ENCODE results near the gene HLTF.

HLTF gene

DNA sequence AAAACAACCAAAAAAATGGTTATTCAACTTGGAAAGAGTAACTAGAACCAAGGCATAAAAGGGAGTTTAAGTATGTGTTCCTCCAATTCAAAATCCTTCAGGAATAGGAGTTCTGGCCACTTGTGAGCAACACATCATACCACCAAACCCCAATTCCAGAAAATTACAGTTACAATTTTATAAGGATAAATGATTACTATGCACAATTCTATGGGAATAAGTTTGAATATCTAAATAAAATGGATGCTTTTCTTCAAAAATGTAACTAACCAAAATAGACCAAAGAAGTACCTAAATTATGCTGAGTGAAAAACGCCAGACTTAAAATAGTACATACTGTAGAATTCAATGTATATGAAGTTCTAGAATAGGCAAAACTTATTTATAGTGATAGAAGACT, 4.6 kb downstream of the HLTF start:
- DNase-seq, result no peak

DNA sequence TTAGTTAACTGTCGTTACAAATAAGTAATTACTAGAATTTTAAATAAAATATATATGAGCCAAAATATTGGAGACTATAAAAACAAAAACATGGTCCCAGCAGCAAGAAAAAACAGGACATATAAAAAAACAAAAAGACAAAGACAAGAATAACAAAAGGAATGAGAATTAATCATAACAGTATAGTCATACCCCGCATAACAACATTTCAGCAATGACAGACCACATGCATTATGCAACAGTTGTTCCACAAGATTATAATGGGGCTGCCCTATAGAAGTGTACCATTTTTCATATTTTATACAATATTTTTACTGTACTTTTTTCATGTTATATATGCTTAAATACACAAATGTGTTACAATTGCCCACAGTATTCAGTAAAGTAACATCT, 5.6 kb downstream of the HLTF start:
- DNase-seq, result no peak

DNA sequence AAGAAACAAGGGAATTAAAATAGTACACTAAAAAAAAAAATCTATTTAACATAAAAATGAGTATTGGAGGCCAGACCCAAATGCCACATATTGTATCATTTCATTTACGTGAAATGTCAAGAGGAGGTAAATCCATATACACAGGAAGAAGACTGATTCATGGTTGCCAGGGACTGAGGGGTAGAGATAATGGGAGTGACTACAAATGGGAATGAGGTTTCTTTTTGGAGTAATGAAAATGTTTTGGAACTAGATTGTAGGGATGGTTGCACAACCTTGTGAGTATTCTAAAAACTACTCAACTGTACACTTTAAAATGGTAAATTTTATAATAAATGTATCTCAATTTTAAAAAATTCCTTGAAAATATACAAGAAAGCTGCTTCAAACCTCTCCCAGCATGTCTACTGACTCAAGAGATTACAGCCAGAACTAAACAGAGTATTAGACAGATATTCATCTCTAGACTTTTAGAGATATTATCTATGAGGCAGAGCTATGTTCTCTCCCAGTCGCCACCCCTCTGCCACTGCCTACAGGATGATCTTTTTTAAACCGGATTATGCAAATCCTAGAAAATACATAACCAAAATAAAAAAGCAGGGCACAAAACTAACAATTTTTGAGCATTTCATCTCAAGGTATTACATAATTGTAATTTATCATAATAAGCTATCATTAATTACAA, 6.2 kb downstream of the HLTF start:
- no peak for DNase-seq

DNA sequence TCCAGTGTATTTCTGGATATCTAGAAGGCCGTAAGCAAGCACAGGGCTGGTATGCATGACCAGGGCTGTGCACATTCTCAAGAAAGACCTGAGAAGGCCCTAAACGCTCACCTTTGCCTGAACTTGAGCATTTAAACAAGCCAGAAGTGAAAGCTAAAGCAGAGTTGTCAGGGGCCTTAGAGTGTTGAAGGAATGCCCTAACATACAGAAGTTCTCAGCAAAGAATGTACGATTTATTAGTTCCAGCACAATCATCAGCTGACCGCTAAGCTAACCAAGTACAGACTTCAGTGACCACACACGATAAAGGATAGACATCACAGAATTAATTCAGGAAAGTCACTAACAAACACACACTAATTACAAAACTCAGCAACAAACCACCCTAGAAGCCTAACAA, 8.7 kb downstream of the HLTF start:
- no peak for DNase-seq

DNA sequence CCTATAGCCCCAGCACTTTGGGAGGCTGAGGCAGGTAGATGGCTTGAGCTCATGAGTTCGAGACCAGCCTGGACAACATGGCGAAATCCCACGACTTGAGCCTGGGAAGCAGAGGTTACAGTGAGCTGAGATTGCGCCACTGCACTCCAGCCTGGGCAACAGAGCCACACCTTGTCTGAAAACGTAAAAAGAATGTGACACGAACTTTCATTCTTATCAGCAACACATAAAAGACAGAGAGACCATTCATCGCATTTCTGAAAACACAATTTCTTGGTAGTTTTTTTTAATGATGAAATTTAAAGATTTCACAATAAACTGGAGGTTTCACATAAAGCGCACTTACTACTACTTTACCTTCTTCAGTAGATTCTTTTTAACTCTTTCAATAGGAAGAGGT, 18.4 kb downstream of the HLTF start:
- DNase-seq, result no peak

DNA sequence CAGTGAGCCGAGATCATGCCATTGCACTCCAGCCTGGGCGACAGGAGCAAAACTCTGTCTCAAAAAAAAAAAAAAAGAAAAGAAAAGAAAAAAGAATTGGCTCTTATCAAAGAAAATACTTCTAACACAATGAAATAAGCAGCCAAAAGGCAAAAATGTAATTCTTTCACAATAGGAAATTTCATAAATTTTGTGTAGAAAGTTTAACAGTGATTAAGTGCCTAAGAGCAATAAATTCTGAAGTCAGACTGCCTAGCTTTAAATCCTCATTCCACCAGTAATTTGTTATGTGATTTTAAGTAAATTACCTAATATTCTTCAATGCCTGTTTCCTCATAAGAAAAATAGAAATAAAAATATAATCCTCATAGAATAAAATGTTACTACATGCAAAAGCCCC, 24.6 kb downstream of the HLTF start:
- DNase-seq, result no peak

DNA sequence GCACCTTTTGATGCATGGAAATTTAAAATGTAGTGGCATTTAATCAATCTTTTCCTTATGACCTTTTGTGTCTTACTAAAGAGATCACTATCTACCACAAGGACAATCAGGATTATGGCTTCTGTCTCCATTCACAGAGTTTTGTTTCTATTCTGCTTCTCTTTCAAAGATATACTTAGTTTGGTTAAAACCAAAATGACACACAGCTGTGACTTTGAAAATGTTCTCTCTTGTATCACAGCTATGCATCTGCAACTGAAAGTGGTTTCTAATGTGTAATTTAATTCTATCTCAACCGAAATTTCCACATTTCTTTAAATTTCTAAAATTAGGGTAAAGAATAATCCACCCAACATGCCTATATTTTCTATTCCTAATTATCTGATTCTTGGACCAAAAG, 27.7 kb downstream of the HLTF start:
- DNase-seq, result no peak

DNA sequence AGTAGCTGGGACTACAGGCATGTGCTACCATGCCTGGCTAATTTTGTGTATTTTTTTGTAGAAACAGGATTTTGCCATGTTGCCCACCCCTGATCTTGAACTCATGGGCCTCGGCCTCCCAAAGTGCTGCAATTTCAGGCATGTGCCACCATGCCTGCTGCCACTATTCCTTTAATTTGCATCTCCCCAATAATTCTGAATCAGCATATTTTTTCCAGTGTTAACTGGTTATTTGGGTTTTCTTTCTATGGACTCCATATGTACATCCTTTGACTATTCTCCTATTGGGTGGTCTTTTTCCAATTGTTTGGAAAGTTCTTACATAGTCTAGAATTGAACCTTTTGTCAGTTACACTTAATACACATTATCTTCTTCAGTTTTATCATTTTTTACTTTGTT, 28.1 kb downstream of the HLTF start:
- DNase-seq, result no peak

DNA sequence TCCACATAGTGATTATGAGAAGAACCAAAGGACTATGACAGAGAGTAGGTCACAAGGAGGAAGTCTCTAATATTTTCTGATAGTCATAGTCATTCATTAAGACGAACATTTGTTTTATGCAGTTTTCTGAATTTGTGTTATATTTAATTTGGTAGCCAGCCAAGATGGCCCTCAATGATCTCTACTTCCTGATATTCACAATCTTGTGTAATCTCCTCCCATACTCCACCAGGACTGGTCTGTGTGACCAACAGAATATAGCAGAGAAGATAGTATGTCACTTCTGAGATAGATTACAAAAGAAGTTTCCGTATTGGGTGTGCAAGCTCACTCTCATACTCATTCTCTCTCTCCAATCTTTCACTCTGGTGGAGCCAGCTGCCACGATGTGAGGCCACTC, 30.8 kb downstream of the HLTF start:
- DNase-seq, result no peak

DNA sequence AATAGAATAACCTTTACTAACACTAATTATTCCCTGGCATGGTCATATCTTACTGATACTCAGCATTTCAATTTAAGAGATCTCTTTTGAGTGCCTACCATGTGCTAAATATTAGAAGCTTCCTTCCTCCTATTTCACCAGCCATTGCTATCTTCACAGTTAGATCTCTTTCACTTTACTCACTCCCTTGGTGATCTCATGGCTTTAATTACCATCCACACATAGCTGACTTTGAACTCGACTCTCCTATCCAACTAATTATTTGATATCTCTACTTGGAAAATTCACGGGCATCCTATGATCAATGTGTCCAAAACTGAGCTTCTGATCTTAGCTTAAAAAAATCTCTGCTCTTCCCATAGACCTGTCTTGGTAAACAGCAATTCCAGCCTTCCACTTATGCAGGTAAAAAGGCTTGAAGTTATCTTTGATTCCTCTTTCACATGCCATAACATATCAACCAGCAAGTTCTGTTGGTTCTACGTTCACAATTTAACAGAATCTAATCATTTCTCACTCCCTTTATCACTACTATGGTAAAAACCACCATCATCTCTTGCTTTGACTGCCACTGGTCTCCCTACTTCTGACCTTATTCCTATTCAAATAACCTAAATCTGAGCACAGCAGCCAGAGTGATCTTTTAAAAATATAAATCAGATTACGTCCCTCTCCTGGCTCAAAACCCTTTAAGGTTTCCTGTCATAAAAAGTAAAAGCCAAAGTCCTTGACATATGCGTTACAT, 41.8 kb downstream of the HLTF start:
- DNase-seq, result no peak

DNA sequence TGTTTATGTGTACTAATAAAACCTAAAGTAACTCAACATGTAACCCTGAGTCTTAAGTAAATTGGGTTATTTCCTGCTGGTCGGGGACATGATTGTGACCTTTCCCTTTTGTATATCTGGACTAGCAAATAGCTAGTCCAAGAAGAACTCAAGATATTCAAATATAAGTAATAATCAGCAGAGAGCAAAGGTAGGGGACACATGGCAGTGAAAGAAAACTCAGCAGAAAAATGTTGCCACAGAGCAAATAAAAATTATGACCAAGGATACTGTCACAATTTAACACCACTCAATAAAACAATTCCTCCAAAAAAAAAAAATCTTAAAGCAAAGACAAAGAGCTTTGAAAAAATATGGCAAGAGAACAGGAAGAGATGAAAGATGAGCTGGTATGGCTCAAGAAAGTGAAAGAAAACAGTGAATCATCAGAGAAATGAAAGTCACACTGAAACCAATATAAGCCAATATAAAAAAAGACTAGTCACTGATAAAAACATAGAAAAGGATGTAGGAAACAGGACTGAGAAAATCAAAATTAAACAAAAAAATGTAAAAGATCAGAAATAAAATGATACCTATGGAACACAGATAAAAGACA, 43.4 kb downstream of the HLTF start:
- DNase-seq, result no peak

DNA sequence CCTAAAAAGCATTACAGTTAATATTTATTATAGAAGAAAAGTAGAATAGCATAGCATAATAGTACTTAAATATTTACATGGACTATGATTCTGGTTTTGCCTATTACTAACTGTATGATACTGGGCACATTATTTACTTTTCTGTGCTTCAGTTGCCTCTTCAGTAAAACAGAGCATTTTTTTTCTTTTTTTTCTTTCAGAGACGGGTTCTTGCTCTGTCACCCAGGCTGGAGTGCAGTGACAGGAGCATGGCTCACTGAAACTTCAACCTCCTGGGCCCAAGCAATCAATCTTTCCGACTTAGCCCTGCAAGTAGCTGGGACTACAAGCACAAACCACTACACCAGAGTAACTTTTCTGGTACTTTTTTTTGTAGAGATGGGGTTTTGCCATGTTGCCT, 48.0 kb downstream of the HLTF start:
- DNase-seq, result no peak

DNA sequence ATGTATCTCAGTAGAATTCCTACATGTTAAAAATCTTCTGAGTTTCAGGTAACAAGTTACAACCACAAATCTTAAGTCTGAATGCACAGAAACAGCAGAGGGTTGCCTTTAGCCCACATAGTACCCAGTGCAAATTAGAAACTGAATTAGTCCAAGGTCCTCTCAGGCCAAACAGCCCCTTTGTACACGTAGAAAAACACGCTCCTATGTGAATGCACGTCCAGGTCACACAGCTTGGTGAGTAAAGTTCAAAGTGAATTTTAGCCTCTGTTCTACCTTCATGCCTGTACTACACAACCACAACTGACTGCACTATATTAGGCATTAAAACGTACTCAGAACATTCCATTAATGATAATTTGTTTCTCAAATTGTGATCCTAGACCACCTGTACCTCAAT, 48.6 kb downstream of the HLTF start:
- no peak for DNase-seq

DNA sequence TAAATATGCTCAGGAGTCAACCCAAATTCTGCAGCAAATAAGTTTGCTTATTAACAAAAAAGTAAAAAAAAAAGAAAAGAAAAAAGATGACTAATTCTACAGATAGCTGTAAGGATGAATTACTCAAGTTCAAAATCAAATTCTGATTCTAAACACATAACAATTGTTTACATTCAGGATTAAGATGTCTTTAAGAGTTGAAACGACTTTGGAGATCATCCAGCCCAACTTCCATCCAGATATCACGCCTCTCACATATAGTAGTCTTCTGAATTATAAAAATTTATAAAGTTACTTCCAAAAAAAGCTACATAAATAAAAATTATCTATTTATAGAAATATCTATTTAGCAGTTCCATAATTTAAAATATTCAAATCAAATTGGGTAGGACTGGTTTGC, 55.2 kb downstream of the HLTF start:
- DNase-seq, result no peak

DNA sequence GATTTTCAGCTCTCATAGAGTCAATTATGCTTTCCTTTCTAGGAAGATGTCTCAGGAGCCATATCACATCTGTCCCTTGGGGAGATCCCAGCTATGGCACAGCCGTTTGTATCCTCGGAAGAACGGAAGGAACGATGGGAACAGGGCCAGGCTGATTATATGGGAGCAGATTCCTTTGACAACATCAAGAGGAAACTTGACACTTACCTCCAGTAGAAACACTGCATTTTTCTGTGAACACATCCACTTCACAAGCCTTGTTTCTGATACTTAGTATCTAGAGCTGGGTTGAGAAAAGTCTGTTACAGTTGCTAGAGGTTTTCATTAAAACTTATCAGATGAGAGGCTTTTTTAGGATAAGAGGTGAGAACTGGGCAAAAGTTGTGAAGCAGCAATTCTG, 59.6 kb downstream of the HLTF start:
- DNase-seq, result no peak

DNA sequence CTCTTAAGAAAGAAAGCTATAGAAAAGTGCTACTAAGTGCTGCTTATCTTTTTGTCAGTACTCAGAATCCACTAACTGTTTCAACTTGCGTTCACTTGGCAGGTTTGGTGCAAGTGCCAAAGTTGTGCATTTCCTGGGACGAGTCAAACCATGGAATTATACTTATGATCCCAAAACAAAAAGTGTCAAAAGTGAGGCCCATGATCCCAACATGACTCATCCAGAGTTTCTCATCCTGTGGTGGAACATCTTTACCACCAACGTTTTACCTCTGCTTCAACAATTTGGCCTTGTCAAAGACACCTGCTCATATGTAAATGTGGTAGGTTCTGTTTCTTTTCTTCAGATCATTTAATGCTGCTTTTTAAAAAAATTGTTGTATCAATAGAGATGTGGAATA, 62.4 kb downstream of the HLTF start:
- DNase-seq, result no peak

DNA sequence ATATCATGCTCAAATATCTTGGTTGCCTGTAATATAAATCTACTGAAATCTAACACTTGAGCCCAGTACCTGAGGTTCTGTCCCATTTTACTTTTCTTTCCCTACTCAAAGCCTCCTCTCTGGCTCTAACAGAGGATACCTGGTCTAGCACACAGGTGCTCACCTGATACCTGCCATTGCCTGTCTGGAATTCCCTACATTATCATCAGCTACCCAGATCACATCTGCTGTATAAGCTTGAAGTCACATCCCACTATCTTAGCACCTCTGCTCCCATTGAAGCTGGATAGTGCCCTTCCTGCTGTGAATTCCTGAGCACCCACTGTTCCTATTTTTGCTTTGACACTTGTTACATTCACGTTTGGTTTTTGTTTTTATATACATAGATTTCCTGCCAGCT, 64.5 kb downstream of the HLTF start:
- DNase-seq, result no peak

DNA sequence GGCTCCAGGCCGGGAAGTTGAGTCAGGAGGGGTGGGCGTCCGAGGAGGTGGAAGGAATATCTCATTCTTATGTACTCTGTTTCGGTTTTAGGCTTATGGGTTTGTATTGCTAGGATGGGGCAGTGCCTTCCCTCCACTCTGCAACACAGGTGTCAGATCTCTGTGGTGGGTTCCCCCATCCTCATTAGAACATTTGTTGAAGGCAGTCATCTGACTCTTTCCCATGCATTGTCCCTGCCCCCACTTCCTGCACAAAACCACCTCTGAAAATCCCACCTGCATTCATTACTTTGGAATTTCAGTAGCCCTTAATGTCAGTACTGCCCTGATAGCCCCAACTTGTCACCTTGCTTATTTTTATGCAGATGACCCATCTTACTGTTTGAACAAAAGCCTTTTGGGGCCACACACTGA, 65.5 kb downstream of the HLTF start:
- no peak for DNase-seq

DNA sequence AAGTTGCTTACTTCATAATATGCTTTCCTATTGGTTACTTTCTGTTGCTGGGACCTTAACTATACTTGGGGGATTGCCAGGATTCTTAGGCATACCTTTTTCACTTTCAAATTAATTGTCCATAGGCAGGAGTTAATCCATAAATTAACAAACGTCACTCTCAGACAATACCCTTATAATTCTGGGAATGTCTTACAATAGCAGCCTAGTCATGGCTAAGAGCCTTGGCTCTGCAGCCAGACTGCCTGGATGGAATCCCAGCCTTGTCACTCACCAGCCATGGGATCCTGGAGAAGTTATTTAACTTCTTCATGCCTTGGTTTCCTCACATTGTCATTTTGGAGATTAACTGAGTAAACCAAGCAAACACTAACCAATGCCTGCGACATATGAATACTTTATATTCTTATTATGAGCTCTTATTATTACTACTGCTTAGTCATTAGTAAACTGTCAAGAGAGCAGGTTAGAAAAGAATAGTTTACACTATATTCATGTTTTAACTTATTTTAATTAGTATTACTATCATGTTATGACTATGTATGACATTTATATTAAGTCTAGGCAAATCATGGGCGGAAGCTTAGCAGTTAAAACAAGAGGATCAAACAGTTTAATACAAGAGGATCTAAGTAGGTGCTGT, 66.0 kb downstream of the HLTF start:
- no peak for DNase-seq

DNA sequence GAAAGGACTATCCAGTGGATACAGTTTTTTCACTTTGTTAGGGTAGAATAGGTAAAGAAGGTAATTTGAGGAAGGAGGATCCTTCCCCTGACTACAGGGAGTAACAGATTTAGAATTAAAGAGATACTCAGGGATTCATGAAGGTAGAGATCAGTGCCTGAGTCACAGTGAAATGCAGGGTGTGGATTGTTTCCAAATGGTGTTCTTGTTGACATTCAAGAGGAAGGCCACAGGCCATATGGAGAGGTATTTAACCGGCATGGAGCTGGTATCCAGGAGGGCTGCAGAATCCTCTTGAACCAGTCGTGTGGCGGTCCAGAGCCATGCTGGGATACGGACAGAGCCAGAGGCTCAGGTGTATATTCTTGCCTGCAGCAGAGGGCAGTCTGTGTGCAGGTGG, 66.8 kb downstream of the HLTF start:
- no peak for DNase-seq

DNA sequence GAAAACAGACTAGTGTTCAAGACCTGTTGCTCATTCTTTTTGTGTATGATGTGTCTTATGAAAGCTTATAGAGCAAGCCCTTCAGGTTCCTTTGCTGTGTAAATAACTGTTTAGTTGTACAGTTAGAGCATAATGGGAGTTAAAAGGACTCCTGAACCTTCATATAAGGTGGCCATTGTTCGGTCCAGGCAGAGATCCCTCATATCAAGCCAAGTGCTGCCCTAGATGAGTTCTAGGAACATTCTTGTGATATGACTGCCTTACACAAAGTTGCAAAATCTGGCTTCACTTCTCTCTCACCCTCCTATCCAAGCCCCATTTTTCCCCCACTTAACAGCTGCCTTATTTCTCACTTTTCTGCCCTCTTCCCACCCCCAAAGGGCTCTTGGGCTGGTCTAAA, 68.1 kb downstream of the HLTF start:
- DNase-seq, result no peak

DNA sequence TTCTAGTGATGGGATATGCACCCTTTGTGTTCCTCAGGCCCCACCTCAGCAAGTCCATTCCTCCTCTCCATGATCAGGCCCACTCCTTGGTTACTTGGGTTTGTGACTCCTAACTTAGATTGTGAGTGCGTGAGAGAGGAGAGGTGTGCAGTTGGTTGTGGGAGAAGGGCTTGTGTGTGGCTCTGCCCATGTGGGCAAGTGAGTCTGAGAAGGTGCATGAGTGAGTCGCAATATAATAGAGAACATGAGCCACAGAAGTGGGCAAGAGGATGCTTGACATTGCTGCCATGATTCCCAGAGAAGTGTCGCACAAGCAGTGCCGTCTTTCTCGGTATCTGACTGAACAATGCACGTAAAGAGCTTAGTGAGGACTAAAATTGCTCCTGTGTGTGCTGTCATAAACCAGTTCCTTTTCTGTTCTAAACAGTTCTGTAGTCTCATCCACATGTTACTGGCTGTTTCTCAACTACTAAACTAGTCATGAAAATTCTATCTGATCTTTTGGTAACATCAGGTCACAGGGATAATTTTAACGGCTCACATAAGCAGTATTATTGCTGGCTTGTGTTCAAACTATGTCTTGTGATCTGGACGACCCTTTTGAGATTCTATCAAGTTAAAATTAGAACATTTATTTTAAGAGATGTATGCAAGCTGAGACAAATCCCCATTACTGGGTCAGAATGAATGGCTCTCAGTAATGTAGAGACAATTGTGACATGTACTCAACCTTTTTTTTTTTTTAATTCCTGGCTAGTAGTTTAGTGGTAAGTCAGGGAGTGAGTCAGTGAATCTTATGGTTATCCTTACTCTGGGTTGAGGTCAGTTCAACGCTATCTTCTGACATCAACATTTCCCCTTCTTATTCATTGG, 69.4 kb downstream of the HLTF start:
- no peak for DNase-seq

DNA sequence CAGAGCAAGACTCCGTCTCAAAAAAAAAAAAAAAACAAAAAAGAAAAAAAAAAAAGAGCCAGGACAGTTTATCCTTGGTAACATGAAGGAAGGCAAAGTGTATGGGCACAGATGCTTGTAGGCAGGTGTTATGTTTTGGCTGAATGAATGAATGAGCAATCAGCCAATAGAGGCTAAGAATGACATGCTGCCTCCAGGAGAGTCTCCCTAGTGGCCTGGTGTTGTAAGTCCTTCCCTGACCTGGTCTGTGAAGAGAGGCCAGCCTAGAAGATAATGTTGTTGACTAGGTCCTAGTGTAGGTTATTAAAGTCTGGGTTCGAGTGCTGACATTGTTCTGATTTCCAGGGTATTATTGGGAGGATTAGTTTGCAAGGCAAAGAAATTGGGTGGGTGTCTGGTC, 70.1 kb downstream of the HLTF start:
- DNase-seq, result no peak
